Astrocyte (in vitro differentiated cells and primary cell): Measurements from ENCODE around the gene NCOR2. TPM values are rescaled to one million over a fixed set of nuclear protein-coding genes. Genes with fewer than 3 reads are reported as not detected.

Experiments used
- DNase-seq: peaks from one replicate; pipeline ENCODE4 v3.0.0-alpha.2; 2010; ENCODE audit warnings: low read depth
- FAIRE-seq: peaks from 2 replicates; lab custom pipeline; 2011; peaks lifted over from hg19 to GRCh38; lab: Jason Lieb, UNC
- H2AFZ ChIP-seq: 2 replicates; pipeline ENCODE4 v1.6.0; 2012; ENCODE audit warnings: low read depth, low read length, inconsistent platforms
- H3K27ac ChIP-seq: 2 replicates; pipeline ENCODE4 v1.5.1; 2011; ENCODE audit warnings: low read depth, low read length, inconsistent platforms
- H3K27me3 ChIP-seq: 2 replicates; pipeline ENCODE4 v1.6.0; 2011; ENCODE audit warnings: low read length, inconsistent platforms; ENCODE audit not compliant: insufficient read depth
- H3K36me3 ChIP-seq: 2 replicates; pipeline ENCODE4 v1.5.1; 2011; ENCODE audit warnings: low read length, inconsistent platforms; ENCODE audit not compliant: insufficient read depth
- H3K4me1 ChIP-seq: 2 replicates; pipeline ENCODE4 v1.5.1; 2011; ENCODE audit warnings: low read length, inconsistent platforms; ENCODE audit not compliant: insufficient read depth
- H3K4me2 ChIP-seq: 2 replicates; pipeline ENCODE4 v1.6.0; 2012; ENCODE audit warnings: low read length, inconsistent platforms
- H3K4me3 ChIP-seq: 2 replicates; pipeline ENCODE4 v1.5.1; 2011; ENCODE audit warnings: low read depth, mild to moderate bottlenecking, low read length, inconsistent platforms; ENCODE audit not compliant: insufficient read depth
- H3K79me2 ChIP-seq: 2 replicates; pipeline ENCODE4 v1.6.0; 2012; ENCODE audit warnings: mild to moderate bottlenecking, low read length, inconsistent platforms; ENCODE audit not compliant: insufficient read depth
- H3K9ac ChIP-seq: 2 replicates; pipeline ENCODE4 v1.6.0; 2012; ENCODE audit warnings: mild to moderate bottlenecking, low read length, inconsistent platforms
- H3K9me3 ChIP-seq: 2 replicates; pipeline ENCODE4 v1.5.1; 2012; ENCODE audit warnings: low read depth, mild to moderate bottlenecking, low read length, inconsistent platforms; ENCODE audit not compliant: insufficient read depth
- H4K20me1 ChIP-seq: 2 replicates; pipeline ENCODE4 v1.6.0; 2012; ENCODE audit warnings: low read length, inconsistent platforms; ENCODE audit not compliant: insufficient read depth
- H3K27ac Mint-ChIP-seq: one replicate; pipeline ENCODE4 v1.8.0; 2021; ENCODE audit warnings: mild to moderate bottlenecking, mixed read lengths; ENCODE audit not compliant: unreplicated experiment
- H3K27me3 Mint-ChIP-seq: one replicate; pipeline ENCODE4 v1.8.0; 2021; ENCODE audit warnings: low read depth, mixed read lengths; ENCODE audit not compliant: unreplicated experiment
- H3K36me3 Mint-ChIP-seq: one replicate; pipeline ENCODE4 v1.8.0; 2021; ENCODE audit warnings: low read depth, mixed read lengths; ENCODE audit not compliant: unreplicated experiment
- H3K4me1 Mint-ChIP-seq: one replicate; pipeline ENCODE4 v1.8.0; 2021; ENCODE audit warnings: low read depth, mixed read lengths; ENCODE audit not compliant: unreplicated experiment
- H3K4me3 Mint-ChIP-seq: one replicate; pipeline ENCODE4 v1.8.0; 2021; ENCODE audit warnings: mild to moderate bottlenecking, moderate library complexity, mixed read lengths; ENCODE audit not compliant: unreplicated experiment
- H3K9me3 Mint-ChIP-seq: one replicate; pipeline ENCODE4 v1.8.0; 2021; ENCODE audit warnings: mild to moderate bottlenecking, mixed read lengths; ENCODE audit not compliant: unreplicated experiment
- CTCF ChIP-seq: IDR thresholded peaks from 2 replicates; pipeline ENCODE4 v1.5.1; 2011; ENCODE audit warnings: low read depth, mild to moderate bottlenecking, inconsistent platforms, low read length, moderate library complexity; ENCODE audit not compliant: insufficient read depth
- EZH2 ChIP-seq: IDR thresholded peaks from 2 replicates; pipeline ENCODE4 v1.6.1; 2012; ENCODE audit warnings: mild to moderate bottlenecking, low read length, inconsistent platforms; ENCODE audit not compliant: insufficient read depth
- total RNA-seq: library from RNA; stranded (reverse); gene quantifications from 2 replicates; pipeline ENCODE4 v1.2.1, GENCODE V29; 2021

The NCOR2 gene
- total RNA-seq, 1 donor from 2014 or later = 425 TPM

- Histone ChIP-seq H3K79me2 (peaks cover 86% of the 10 kb centered on the region), H2AFZ (no peak overlapping the region), H4K20me1 (peaks cover 88% of the 10 kb centered on the region), H3K4me3 (no peak overlapping the region), H3K4me2 (peak overlapping the region; percentile 44), H3K4me1 (peaks cover 52% of the 10 kb centered on the region), H3K9ac (no peak overlapping the region), H3K27me3 (no peaks in the 10 kb centered on the region), H3K36me3 (no peaks in the 10 kb centered on the region), H3K27ac (peak overlapping the region; percentile 13), H3K9me3 (no peaks in the 10 kb centered on the region)
- H3K4me3 Mint-ChIP-seq = no peak overlapping the region
- H3K4me1 Mint-ChIP-seq = peaks cover 57% of the 10 kb centered on the region
- H3K9me3 Mint-ChIP-seq = peaks cover 1% of the 10 kb centered on the region
- no peaks in the 10 kb centered on the region for H3K27me3 Mint-ChIP-seq
- DNase-seq = no peak
- TF ChIP-seq EZH2 = no peak
- no peak for TF ChIP-seq CTCF
- FAIRE-seq = no peak
- H3K36me3 Mint-ChIP-seq = peaks cover 6% of the 10 kb centered on the region
- peak overlapping the region; percentile 83 for H3K27ac Mint-ChIP-seq
Measured at GRCh38 chr12:124539084-124540041, 28.0 kb downstream of the NCOR2 start.

- TF ChIP-seq CTCF = no peak
- TF ChIP-seq EZH2 = no peak
- peak overlapping the region; percentile 44 for H3K4me2 ChIP-seq
- H3K27me3 Mint-ChIP-seq = no peaks in the 10 kb centered on the region
- H3K4me1 Mint-ChIP-seq = peaks cover 56% of the 10 kb centered on the region
- peaks cover 85% of the 10 kb centered on the region for H3K79me2 ChIP-seq
- peak overlapping the region; percentile 53 for H3K27ac Mint-ChIP-seq
- peaks cover 43% of the 10 kb centered on the region for H3K4me1 ChIP-seq
- peaks cover 87% of the 10 kb centered on the region for H4K20me1 ChIP-seq
- H3K4me3 Mint-ChIP-seq = no peak overlapping the region
- H3K4me3 ChIP-seq = no peak overlapping the region
- peaks cover 11% of the 10 kb centered on the region for H3K36me3 Mint-ChIP-seq
- FAIRE-seq (no peak), DNase-seq (no peak)
- H3K27me3 ChIP-seq = no peaks in the 10 kb centered on the region
- no peak overlapping the region for H3K27ac ChIP-seq
- no peak overlapping the region for H2AFZ ChIP-seq
- H3K9ac ChIP-seq = no peak overlapping the region
- H3K36me3 ChIP-seq = no peaks in the 10 kb centered on the region
- H3K9me3 Mint-ChIP-seq = peaks cover 1% of the 10 kb centered on the region
- H3K9me3 ChIP-seq = no peaks in the 10 kb centered on the region
Measured at GRCh38 chr12:124538194-124539082, 29.0 kb downstream of the NCOR2 start.
